ENCODE measurements around the gene PKP4.

PKP4 gene

GRCh38 chr2:158529379-158530259, 72.9 kb downstream of the PKP4 start:
- H3K36me3 ChIP-seq (ENCODE audit: insufficient read depth, low read length), result no peaks in the 10 kb centered on the region
- H3K9me3 ChIP-seq (ENCODE audit: low read depth, low read length), result no peaks in the 10 kb centered on the region
- no peak overlapping the region for H3K27ac ChIP-seq
- no peak overlapping the region for H3K9ac ChIP-seq (ENCODE audit: insufficient read length)
- no peak overlapping the region for H3K4me3 ChIP-seq
- TF ChIP-seq EZH2 (IDR thresholded peaks at IDR 0.05), result no peak
- TF ChIP-seq FOXP2 (optimal IDR thresholded peaks at IDR 0.05; ENCODE audit: control extremely low read depth, extremely low read length, insufficient read depth), result no peak
- no peak for TF ChIP-seq POLR2AphosphoS5 (IDR thresholded peaks at IDR 0.05; ENCODE audit: borderline replicate concordance, low read depth, low read length)
- no peak for DNase-seq (ENCODE audit: low read depth, low spot score)

GRCh38 chr2:158530829-158531228, 74.1 kb downstream of the PKP4 start:
- no peak for TF ChIP-seq FOXP2 (optimal IDR thresholded peaks at IDR 0.05; ENCODE audit: control extremely low read depth, extremely low read length, insufficient read depth)
- no peak for TF ChIP-seq POLR2AphosphoS5 (IDR thresholded peaks at IDR 0.05; ENCODE audit: borderline replicate concordance, low read depth, low read length)
- no peak for TF ChIP-seq EZH2 (IDR thresholded peaks at IDR 0.05)
- Histone ChIP-seq H3K4me3 (no peak overlapping the region), H3K9me3 (ENCODE audit: low read depth, low read length) (no peaks in the 10 kb centered on the region), H3K36me3 (ENCODE audit: insufficient read depth, low read length) (no peaks in the 10 kb centered on the region), H3K27ac (no peak overlapping the region), H3K9ac (ENCODE audit: insufficient read length) (no peak overlapping the region)
- no peak for DNase-seq (ENCODE audit: low read depth, low spot score)

- H3K9me3 ChIP-seq (ENCODE audit: low read depth, low read length), result no peaks in the 10 kb centered on the region
- no peak for DNase-seq (ENCODE audit: low read depth, low spot score)
- H3K36me3 ChIP-seq (ENCODE audit: insufficient read depth, low read length), result no peaks in the 10 kb centered on the region
- TF ChIP-seq FOXP2 (optimal IDR thresholded peaks at IDR 0.05; ENCODE audit: control extremely low read depth, extremely low read length, insufficient read depth) (no peak), POLR2AphosphoS5 (IDR thresholded peaks at IDR 0.05; ENCODE audit: borderline replicate concordance, low read depth, low read length) (no peak)
- no peak overlapping the region for H3K27ac ChIP-seq
- H3K4me3 ChIP-seq, result no peak overlapping the region
- no peak overlapping the region for H3K9ac ChIP-seq (ENCODE audit: insufficient read length)
These were observed 76.3 kb downstream of the PKP4 start for GRCh38 chr2:158533009-158533408.

GRCh38 chr2:158539176-158540005, 82.6 kb downstream of the PKP4 start:
- DNase-seq (ENCODE audit: low read depth, low spot score), result peak; percentile 70
- H3K9ac ChIP-seq (ENCODE audit: insufficient read length), result no peak overlapping the region
- H3K36me3 ChIP-seq (ENCODE audit: insufficient read depth, low read length), result peaks cover 5% of the 10 kb centered on the region; the same call in 1 of the 2 replicates
- H3K4me3 ChIP-seq, result peak overlapping the region; percentile 16; the same call in 1 of the 2 replicates
- TF ChIP-seq FOXP2 (optimal IDR thresholded peaks at IDR 0.05; ENCODE audit: control extremely low read depth, extremely low read length, insufficient read depth), result no peak
- TF ChIP-seq POLR2AphosphoS5 (IDR thresholded peaks at IDR 0.05; ENCODE audit: borderline replicate concordance, low read depth, low read length), result peak; percentile 15; the same call in 1 of the 2 replicates
- H3K27ac ChIP-seq, result peak overlapping the region; percentile 75; the same call in 1 of the 2 replicates
- no peaks in the 10 kb centered on the region for H3K9me3 ChIP-seq (ENCODE audit: low read depth, low read length)

- no peak for TF ChIP-seq FOXP2 (optimal IDR thresholded peaks at IDR 0.05; ENCODE audit: control extremely low read depth, extremely low read length, insufficient read depth)
- TF ChIP-seq EZH2 (IDR thresholded peaks at IDR 0.05), result no peak
- TF ChIP-seq POLR2AphosphoS5 (IDR thresholded peaks at IDR 0.05; ENCODE audit: borderline replicate concordance, low read depth, low read length), result no peak
- Histone ChIP-seq H3K27ac (no peak overlapping the region), H3K4me3 (no peak overlapping the region), H3K36me3 (ENCODE audit: insufficient read depth, low read length) (peaks cover 16% of the 10 kb centered on the region), H3K9ac (ENCODE audit: insufficient read length) (no peak overlapping the region), H3K9me3 (ENCODE audit: low read depth, low read length) (no peaks in the 10 kb centered on the region)
- DNase-seq (ENCODE audit: low read depth, low spot score), result no peak
These were observed 85.8 kb downstream of the PKP4 start for GRCh38 chr2:158542577-158542976.

- Histone ChIP-seq H3K27ac (no peak overlapping the region), H3K9me3 (ENCODE audit: low read depth, low read length) (no peaks in the 10 kb centered on the region), H3K4me3 (no peak overlapping the region), H3K9ac (ENCODE audit: insufficient read length) (no peak overlapping the region), H3K36me3 (ENCODE audit: insufficient read depth, low read length) (peaks cover 25% of the 10 kb centered on the region)
- DNase-seq (ENCODE audit: low read depth, low spot score), result no peak
- no peak for TF ChIP-seq FOXP2 (optimal IDR thresholded peaks at IDR 0.05; ENCODE audit: control extremely low read depth, extremely low read length, insufficient read depth)
- TF ChIP-seq EZH2 (IDR thresholded peaks at IDR 0.05), result no peak
- TF ChIP-seq POLR2AphosphoS5 (IDR thresholded peaks at IDR 0.05; ENCODE audit: borderline replicate concordance, low read depth, low read length), result no peak
These were observed 87.2 kb downstream of the PKP4 start for GRCh38 chr2:158543957-158544356.

GRCh38 chr2:158544998-158545397, 88.2 kb downstream of the PKP4 start:
- no peaks in the 10 kb centered on the region for H3K9me3 ChIP-seq (ENCODE audit: low read depth, low read length)
- H3K9ac ChIP-seq (ENCODE audit: insufficient read length), result no peak overlapping the region
- TF ChIP-seq FOXP2 (optimal IDR thresholded peaks at IDR 0.05; ENCODE audit: control extremely low read depth, extremely low read length, insufficient read depth), result no peak
- TF ChIP-seq POLR2AphosphoS5 (IDR thresholded peaks at IDR 0.05; ENCODE audit: borderline replicate concordance, low read depth, low read length), result no peak
- TF ChIP-seq EZH2 (IDR thresholded peaks at IDR 0.05), result no peak
- 0 out of 2 replicates have a peak overlapping the region, but pooled peaks have one; percentile 7 for H3K27ac ChIP-seq
- no peak for DNase-seq (ENCODE audit: low read depth, low spot score)
- H3K4me3 ChIP-seq, result no peak overlapping the region
- peaks cover 25% of the 10 kb centered on the region for H3K36me3 ChIP-seq (ENCODE audit: insufficient read depth, low read length)
